ENCODE results near the gene PEX16.

The PEX16 gene

DNA sequence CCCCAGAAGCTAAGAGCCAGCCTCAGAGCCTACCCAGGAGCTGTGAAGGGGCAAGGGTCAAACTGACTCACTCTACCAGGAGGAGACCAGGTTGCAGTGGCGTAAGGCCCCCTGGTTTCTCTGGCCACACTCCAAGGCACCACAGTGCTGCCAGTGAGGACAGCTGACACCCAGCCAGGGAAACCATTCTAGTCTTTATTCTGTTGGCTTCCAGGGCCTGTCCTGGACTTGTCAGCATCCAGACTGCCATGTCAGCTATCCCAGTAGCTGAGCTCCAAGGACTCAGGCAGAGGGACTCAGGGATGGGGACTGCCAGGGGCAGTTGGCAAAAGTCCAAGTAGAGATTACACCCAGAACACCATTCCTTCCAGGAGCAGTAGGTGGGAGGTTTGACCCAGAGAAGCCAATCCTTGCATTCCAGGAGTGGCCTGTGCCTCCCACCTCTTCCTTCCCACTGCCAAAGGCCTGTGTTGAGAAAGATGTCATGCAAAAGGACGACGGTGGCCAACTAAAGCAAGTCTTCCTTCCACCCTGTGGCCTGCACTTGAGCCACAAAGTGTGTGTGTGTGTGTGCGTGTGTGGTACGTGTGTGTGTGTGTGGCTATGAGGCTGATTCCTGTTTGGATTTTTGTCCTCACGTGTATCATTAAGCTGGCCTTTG, 35.8 kb downstream of the PEX16 start:
- TF ChIP-seq CTCF (conservative IDR thresholded peaks at IDR 0.05; ENCODE audit: low read depth, low read length), result no peak
- H3K4me3 ChIP-seq (ENCODE audit: low read length), result no peak overlapping the region
- DNase-seq (ENCODE audit: low read depth), result no peak

GRCh38 chr11:45880772-45881570, 36.7 kb downstream of the PEX16 start:
- DNase-seq (ENCODE audit: low read depth), result no peak
- no peak overlapping the region for H3K4me3 ChIP-seq (ENCODE audit: low read length)
- TF ChIP-seq CTCF (conservative IDR thresholded peaks at IDR 0.05; ENCODE audit: low read depth, low read length), result no peak

GRCh38 chr11:45879803-45880686, 37.6 kb downstream of the PEX16 start:
- no peak for TF ChIP-seq CTCF (conservative IDR thresholded peaks at IDR 0.05; ENCODE audit: low read depth, low read length)
- no peak for DNase-seq (ENCODE audit: low read depth)
- no peak overlapping the region for H3K4me3 ChIP-seq (ENCODE audit: low read length)

- no peak for TF ChIP-seq CTCF (conservative IDR thresholded peaks at IDR 0.05; ENCODE audit: low read depth, low read length)
- no peak overlapping the region for H3K4me3 ChIP-seq (ENCODE audit: low read length)
- DNase-seq (ENCODE audit: low read depth), result no peak
Observed at GRCh38 chr11:45877845-45878244, 39.8 kb downstream of the PEX16 start.

DNA sequence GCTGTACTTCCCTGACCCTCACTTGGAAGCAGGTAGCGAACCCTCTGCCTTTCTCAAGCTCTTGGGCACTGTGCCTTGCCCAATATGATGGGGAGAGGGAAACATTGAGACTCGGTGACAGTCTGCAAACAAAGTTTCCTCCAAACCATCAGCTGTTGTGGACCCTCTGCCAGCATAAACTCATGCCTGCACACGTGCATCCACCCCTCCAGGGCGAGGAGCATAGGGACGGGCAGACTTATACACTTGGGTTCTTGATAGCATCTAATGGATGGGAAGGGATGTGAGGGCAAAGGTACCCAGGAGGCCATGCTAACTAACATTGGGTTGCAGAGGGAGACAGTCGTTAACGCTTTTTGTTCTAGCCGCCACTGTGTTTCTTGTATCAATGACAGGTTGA, 40.5 kb downstream of the PEX16 start:
- no peak for TF ChIP-seq CTCF (conservative IDR thresholded peaks at IDR 0.05; ENCODE audit: low read depth, low read length)
- no peak overlapping the region for H3K4me3 ChIP-seq (ENCODE audit: low read length)
- no peak for DNase-seq (ENCODE audit: low read depth)

DNA sequence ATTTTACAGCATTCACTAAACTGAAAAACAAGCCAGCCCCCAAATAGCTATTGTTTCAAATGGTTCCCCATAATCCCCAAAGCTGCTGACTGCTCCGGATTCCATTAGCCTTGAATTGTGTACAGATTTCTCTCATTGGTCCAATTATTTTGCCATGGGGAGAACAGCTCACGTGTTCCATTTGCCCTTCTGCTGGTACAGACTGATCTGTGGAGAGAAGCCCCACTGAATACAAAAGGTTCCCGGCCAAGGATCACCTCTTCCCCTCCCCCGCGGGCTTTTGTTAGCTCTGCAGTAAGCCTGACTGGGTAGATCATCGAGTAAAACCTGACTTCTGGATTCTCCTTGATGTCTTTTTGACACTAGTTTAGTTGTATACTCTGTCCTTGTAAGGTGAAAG, 41.3 kb downstream of the PEX16 start:
- no peak for TF ChIP-seq CTCF (conservative IDR thresholded peaks at IDR 0.05; ENCODE audit: low read depth, low read length)
- no peak overlapping the region for H3K4me3 ChIP-seq (ENCODE audit: low read length)
- no peak for DNase-seq (ENCODE audit: low read depth)
